Activated CD4-positive, CD25-positive, alpha-beta regulatory T cell treated with anti-CD3 and anti-CD28 coated beads, Interleukin-2, amount 50 U/mL, for 24 hours (primary cell): Measurements from ENCODE around the gene EZH1.
"Not testable (repeated sequence)": the region's sequence is repeated elsewhere in the genome, so short reads cannot be mapped to it uniquely, and the experiment has no call there.

Experiments
- ATAC-seq, 2 donors: fragments of 150-1000 bp; cut with Tn5 transposase; one replicate each; pipeline ENCODE4 v1.10.0; 2021; ENCODE audit warnings: mild to moderate bottlenecking in 1 of 2, moderate library complexity in 1 of 2

The EZH1 gene

DNA sequence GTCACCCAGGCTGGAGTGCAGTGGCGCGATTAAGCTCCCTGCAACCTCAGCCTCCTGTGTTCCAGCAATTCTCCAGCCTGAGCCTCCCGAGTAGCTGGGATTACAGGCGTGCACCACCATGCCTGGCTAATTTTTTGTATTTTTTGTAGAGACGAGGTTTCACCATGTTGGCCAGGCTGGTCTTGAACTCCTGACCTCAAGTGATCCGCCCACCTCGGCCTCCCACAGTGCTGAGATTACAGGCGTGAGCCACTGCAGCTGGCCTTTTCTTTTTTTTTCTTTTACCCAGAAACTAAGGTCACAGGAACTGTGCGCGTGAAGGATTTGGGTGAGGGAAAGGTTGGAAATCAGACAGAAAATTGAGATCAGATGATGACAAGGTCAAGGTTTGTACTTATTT, 25.1 kb upstream of the EZH1 start:
- not testable (repeated sequence) for ATAC-seq

DNA sequence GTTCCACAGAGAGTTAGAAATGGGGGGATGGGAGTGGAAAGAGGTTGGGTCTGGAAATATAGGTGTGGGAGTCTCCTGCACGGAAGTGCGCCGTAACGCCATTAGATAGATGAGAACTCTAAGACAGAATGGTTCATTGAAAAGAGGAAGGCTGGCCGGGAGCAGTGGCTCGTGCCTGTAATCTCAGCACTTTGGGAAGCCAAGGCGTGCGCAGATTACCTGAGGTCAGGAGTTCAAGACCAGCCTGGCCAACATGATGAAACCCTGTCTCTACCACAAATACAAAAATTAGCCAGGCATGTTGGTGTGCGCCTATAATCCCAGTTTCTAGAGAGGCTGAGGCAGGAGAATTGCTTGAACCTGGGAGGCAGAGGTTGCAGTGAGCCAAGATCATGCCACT, 23.2 kb upstream of the EZH1 start:
- ATAC-seq, result not testable (repeated sequence)

DNA sequence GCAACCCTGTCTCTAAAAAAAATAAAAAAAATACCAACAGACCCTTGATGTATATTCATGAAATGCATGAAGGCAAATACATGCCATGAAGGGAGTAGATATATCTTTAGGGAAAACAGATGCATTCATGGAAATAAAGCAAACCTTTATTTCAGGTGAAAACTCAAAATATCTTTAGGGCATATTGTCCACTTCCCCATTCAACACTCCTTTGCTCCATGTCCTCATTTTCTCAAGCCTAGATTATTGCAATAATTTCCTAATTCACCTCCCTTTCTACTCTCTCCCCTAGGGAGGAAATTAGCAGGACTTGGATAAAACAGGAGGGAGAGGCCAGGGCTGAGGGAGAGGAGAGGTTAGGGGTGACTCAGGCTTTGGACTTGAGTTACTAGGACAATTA, 22.7 kb upstream of the EZH1 start:
- ATAC-seq, result no peak

DNA sequence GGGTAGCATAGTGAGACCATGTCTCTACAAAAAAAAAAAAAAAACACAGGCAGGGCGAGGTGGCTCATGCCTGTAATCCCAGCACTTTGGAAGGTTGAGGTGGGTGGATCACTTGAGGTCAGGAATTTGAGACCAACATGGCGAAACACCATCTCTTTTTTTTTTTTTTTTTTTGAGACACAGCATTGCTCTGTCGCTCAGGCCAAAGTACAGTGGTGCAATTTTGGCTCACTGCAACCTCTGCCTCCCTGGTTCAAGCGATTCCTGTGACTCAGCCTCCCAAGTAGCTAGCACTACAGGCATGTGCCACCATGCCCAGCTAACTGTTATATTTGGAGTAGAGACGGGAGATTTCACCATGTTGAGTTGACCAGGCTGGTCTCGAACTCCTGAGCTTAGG, 21.3 kb upstream of the EZH1 start:
- ATAC-seq, result no peak

DNA sequence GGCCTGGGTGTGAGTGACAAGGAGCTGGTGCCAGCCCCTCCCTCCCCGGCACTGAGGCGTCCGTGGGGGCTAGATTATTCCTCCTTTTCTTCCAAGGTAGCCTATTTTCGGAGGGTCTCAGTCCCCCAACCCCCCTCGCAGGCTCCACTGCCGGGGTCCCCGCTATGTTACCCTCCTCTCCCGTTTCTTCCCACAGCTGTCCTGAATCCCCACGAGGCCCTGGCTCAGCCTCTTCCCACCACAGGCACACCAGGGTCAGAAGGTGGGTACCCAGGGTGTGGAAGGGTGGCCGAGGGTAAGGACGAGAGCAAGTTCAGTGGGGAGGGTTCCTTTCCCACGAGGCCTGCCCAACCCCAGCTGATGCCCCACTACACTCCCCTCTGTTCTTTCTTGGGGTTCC, 16.8 kb upstream of the EZH1 start:
- no peak for ATAC-seq

DNA sequence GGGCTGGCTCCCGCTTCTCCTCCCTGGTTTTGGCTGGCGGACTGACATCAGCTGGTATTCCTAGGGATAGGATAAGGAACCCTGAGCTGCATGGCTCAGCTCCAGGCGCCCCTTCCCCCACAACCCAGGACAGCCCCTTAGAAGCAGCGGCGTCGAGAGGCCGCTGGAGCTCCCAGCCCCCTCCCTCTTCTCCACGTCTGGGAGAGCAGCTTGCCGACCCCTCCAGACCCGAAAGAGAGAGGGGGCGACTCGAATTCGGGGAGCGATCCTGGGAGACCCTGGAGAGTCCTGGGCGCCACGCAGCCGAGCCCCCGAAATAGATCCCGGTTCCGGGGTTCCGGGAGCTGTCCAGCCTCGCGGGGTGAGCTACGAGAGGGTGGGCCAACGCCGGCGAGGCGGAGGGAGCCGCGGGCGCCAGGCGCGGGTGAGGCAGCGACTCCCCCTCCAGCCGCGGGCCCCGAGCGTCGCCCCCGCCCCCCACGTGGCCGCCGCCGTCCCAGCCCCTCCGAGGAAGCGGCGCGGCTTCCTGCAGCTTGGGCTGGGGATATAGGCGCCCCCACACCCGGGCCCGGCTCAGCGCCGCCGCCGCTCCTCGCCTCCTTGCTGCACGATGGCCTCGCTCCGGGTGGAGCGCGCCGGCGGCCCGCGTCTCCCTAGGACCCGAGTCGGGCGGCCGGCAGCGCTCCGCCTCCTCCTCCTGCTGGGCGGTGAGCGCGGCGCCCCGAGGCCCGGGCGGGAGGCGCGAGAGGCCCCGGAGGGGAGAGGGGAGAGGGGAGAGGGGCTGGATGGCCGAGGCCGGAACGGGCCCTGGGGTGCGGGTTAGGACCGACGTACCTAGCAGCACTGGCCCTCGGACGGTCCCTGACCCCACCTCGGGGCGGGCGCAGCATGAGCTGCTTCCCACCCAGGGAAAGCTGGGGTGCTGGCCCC, 16.1 kb upstream of the EZH1 start, which contains the start of gene RAMP2:
RAMP2 (plus strand) TSS at position 576 of the 930 bp plus-strand sequence; CDS start at position 611, 35 bp downstream.
- ATAC-seq, result peak; percentile 19 to 37

DNA sequence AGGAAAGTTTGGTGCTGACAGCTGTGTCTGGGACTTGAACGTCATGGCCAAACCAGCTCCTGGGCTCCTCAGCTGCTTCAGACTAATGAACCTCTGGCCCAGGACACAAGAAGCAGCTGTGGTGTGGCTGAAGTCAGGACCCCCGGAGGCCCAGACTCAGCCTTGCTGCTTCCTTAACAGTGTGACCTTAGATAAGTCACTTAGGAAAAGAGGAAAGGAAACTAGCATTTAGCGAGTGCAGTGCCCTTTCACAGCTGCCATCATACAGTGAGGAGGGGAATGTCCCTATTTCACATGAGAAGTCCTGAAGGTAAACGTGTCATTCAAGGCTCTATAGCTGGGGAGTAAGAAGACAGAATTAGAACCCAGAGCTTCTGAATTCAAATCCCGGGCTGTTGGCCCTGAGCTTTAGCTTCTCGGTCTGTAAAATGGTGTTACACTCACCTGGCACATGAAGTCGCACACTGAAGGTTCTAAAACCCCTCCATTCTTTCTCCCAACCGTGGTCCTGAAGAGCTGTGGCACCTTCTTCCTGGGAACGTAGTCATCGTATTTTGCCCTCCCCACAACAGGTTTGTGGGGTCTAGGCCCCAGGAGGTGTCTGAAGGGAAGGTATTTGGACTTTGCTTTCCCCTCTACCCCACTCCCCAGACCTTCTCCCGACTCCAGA, 15.3 kb upstream of the EZH1 start:
- peak in 1 of 2 donors; percentile 41 for ATAC-seq

DNA sequence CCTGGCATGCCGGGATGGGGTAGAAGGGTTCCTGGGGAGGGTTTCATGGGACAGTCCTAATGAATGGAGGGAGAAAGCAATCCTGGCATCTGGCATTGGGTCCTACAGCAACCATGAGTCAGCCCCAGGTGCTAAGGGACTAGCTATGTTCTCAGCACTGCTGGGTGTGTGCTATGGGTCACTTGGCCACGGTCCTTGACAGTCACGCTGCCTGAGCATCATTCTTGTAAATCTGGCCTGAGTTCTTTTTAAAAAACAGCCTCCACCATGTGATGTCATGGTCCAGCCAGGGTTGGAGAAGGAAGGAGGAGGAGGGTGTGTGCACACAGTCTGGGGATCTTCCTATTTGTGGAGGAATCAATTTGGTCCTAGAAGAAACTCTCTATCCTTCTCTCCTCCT, 9.9 kb upstream of the EZH1 start:
- ATAC-seq, result no peak

DNA sequence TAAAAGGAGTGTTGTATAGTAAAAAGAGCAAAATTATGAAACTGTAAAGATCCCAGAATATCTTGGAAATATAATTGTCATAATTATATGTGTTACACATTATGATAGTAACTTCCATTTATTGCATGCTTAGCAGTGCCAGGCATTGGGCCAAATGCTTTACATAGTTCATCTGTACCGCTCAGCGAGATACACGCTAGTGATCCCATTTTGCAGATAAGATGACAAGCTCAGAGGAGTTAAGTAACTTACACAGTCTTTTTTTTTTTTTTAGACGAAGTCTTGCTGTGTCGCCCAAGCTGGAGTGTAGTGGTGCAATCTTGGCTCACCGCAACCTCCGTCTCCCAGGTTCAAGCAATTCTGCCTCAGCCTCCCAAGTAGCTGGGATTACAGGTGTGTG, 6.8 kb upstream of the EZH1 start:
- no peak for ATAC-seq

DNA sequence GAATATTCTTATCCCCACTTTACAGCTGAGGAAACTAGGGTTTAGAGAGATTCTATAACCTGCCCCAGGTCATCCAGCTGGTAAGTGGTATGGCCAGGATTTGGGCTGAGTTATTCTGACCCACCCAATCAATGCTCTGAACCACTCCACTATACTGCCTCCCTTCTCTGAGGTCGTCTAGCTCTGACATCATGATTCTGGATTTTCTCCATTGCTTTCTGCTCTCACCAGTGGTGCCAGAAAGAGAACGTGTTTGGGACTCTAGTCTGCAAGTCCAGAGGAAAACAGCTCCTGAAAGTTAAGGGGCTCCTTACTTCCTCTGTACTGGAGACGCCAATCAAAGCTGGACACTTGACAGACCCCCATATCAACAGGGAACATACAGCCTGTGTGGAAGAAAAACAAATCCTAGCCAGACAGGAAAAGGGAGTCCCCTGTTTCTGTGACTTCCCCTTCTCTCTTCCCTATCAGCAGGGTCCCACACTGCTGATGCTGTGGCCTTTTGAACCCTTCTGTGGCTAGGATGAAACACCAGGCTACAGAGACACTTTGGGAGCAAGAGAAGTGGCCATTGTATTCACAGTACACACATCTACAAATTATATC, 6.0 kb upstream of the EZH1 start:
- no peak for ATAC-seq

DNA sequence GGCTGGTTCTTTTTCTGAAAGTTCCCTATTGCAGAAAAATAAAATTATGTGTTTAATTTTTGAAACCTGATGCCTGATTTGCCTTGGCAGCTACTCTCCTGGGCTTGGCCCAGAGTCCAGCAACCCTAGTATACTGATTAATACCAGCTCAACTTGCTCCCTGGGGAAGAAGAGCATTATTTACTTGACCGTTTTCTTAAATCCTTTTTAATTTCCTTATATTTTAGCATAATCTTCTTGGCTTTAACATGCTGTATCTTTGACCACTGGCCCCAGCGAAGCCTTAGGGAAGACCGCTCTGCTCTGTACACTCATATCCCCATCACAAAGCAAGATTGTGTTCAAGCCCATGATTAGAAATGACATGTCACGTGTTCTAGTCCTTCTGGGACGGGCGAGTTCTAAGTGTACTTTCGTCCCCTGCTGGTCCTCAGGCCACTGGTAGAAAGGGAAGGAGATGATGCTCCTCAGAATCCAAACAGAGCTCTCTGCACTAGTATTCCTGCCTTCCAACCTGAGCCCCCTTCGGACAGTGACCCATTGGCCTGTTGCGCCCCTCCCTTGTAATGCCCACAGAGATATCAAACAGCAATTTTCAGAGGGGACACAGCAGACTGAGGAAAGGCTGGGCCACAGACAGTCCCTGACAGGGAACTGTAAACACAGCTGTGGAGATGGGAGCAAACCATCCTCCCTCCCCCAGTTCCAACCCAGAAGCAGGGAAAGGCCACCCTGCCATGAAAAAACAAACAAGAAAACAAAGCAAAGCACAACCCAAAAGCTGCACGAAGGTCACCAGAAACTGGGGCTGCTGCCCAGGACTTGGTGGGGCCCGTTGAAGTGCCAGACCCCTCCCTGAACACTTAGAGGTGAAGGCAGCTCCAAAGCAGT, 4.3 kb upstream of the EZH1 start:
- no peak for ATAC-seq

DNA sequence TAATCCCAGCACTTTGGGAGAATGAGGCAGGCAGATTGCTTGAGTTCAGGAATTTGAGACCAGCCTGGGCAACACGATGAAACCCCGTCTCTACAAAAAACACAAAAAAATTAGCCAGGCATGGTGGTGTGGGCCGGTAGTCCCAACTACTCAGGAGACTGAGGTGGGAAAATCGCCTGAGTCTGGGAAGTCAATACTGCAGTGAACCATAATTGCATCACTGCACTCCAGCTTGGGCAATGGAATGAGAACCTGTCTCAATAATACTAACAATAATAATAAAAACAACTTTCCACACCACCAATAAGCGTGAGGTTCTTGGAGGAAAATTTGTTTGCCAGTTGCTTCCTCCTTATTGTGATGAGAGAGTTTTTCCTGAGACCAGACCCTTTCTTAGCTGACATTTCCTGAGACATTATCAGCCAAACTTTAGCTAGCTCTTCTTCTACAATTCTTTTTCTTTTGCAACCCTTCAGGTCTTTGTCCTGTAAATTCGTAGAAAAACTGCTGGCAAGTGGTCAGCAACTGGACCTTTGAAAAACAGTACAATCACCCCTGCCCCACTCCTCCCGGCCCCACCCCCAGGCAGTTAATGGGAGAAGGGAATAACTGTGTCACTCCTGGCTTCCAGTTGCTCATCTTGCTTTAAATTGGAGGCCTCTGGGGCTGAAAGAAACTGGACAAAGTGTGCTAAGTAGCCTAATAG, 3.5 kb upstream of the EZH1 start:
- ATAC-seq, result no peak

DNA sequence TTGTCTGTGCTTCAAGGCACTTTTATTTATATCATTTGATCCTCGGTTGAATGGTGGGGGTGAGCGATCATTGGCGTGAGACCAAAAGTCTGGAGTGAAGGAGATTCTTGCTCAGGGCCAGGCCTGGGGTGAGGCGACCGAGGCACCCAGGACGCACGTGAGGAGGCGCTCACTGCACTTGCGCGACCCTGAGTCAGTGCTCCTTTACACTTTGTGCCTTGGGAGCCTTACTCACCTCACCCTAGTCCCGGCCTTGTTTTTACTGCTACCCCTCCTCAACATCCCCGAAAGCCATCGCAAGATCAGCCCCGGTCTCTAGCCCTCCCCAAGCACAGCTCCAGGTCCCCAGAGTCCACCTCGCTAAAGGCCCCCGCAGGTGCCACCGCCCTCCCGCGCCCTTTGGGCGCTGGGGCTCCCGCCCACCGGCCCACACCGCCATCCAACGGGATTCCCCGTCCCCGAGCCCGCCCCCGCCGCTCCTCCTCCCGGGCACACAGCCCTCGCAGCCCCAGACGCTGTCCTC, 496 bp downstream of the EZH1 start:
- ATAC-seq, result peak; percentile 89 to 91

DNA sequence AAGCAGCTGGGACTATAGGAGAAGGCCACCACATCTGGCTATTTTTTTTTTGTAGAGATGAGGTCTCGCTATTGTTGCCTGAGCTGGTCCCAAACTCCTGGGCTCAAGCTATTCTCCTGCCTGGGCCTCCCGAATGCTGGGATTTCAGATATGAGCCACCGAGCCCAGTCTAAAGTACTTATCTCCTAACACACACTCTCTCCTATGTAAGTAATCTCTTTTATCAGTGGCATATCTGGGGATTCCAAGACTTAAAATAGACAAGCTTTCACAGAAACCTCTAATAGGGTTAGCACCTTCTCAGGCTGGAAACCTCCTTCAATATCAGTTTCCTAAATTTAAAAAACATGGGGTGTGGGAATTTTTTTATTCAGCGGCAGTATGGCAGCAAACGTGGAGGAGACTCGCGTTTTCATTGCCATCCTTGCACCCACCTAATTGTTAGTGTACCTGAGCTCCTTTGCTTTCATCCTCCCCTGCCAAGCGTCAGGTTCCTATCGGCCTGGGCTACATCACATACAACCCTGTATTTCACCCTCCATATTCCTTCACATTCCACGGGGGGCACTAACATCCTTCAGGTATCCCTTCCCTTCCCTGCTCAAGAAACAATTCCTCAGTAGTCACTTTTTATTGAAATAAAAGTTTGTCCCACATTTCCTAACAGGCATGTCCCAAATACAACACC, 1.1 kb downstream of the EZH1 start:
- ATAC-seq, result no peak

DNA sequence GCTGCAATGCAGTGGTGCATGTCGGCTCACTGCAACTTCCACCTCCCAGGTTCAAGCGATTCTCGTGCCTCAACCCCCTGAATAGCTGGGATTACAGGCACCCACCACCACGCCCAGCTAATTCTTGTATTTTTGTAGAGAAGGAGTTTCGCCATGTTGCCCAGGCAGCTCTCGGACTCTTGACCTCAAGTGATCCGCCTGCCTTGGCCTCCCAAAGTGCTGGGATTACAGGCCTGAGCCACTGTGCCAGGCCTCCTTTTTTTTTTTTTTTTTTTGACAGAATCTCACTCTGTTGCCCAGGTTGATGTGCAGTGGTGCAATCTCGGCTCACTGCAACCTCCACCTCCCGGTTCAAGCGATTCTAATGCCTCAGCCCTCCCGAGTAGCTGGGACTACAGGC, 1.9 kb downstream of the EZH1 start:
- ATAC-seq, result not testable (repeated sequence)

DNA sequence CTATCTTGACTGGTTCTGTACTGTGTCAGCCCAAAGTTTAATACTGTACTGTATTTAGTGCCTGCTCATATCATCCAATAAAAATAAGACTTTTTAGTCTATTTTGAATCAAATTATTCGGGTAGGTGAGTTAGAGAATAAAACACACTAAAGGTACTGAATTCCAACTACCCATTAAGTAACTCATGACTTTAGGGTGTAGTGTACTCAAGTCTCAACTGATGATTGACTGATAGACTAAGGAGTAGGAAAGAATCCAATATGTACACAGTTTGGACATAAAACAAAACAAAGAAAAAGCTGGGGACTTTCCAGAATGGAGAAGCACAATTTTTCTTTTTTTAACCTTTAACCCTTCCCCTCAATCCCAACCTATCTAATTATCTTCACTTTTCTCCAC, 4.1 kb downstream of the EZH1 start:
- ATAC-seq, result no peak

DNA sequence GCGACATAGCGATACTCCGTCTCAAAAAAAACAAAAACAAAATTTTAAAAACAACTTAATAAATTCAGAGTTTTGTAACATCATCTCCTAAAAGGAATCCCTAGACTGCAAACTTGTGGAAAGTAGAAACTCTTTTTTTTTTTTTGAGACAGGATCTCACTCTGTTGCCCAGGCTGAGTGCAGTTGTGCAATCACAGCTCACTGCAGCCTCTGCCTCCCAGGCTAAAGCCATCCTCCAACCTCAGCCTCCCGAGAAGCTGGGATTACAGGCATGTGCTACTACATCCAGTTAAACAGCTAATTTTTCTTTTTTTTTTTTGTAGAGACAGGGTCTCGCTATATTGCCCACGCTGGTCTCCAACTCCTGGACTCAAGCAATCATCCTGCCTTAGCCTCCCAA, 19.7 kb downstream of the EZH1 start:
- ATAC-seq, result no peak

DNA sequence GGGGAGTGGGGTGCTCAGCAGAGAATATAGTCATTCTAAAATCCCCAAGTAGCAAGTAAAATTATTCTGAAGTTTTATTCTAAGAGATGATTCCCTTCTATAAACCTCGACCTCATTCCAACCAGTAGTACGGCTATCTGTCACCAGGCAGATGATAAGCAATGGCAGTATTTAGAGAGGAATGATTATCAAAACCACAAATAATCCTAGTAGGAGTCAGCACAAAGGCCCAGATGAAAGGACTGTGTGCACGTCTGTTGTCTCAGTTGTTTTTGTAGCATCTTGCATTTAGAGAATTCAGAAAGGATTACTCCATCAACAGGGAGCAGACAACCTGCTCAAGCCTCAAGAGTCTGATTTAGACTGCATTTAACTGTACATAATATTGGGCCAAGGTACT, 21.2 kb downstream of the EZH1 start:
- no peak for ATAC-seq

DNA sequence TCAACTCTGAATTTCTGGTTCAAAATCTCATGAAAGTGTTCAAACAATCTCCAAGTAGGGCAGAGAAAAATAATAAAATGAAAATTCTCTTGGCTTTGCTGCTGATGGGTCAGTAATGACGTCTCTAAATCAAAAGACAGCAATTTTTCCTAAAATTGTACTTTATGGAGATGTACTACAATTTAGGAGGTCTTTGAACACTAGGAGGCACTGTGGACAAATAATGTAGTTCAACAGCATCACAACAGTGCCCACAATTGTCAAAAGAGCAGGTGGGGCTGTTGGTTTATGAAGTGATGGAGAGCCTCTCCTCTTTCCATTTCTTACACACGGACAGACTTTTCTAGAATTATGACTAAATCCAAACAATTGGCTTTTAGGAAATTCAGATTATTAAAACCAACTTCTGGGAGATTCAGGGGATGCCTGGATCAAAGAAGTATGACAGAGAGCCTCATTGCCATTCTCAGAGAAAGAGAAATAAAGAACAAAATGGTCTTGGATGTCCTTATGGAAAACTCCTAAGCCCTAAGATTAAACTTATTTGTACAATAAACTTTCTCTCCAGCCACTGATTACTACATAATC, 23.8 kb downstream of the EZH1 start:
- ATAC-seq, result peak; percentile 70 to 81

DNA sequence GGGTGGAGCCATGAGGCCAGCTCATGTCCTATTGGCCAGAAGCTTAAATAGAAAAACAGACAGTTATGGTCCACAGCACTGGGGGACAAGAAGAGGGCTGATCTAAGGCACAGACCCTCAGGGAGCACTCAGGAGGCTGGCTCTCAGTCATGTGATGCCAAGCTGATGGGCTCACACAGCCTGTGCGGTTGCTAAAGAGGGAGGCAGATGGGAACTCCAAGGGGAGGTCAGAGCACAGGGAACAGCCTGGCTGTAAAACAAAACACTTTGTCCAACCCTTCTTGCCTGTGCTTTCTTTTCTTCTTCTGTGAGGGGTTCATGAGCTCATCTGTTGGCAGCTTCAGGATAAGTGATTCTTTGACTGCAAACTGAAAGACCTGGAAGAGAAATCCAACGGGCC, 35.3 kb downstream of the EZH1 start:
- no peak for ATAC-seq

DNA sequence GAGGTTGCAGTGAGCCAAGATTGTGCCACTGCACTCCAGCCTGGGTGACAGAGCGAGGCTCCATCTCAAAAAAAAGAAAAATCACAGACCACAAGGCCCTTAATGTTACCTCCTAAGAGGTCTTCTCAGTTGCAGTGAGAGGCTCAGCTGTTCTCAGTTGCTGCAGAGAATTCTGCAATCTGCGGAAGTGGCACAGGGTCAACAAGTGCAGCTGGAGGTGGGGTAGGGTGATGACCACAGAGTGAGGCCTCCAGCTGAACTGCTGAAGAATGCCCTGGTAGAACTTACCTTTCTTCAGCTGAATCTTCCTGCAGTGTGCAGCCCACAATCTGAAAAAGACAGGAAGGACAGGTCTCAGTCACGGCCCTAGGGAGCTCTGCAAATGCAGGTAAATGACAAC, 36.3 kb downstream of the EZH1 start:
- no peak for ATAC-seq
